HUES6 (cell line): ENCODE results near the gene B4GALT2.

Experiments
- H3K27ac ChIP-seq: 2 replicates; pipeline ENCODE4 v1.7.0; 2013; ENCODE audit warnings: low read depth, mild to moderate bottlenecking, low read length, inconsistent platforms
- H3K27me3 ChIP-seq: 2 replicates; pipeline ENCODE4 v1.6.1; 2013; ENCODE audit warnings: low read length; ENCODE audit not compliant: control insufficient read depth, insufficient read depth
- H3K36me3 ChIP-seq: 2 replicates; pipeline ENCODE4 v1.6.1; 2013; ENCODE audit warnings: low read length; ENCODE audit not compliant: control insufficient read depth, insufficient read depth
- H3K4me1 ChIP-seq: 2 replicates; pipeline ENCODE4 v1.6.1; 2013; ENCODE audit warnings: low read length; ENCODE audit not compliant: control insufficient read depth, insufficient read depth
- H3K4me3 ChIP-seq: 2 replicates; pipeline ENCODE4 v1.5.1; 2013; ENCODE audit warnings: low read depth, low read length
- H3K9ac ChIP-seq: one replicate; pipeline ENCODE4 v1.6.1; 2013; ENCODE audit warnings: mild to moderate bottlenecking, low read length
- H3K9me3 ChIP-seq: 2 replicates; pipeline ENCODE4 v1.6.1; 2013; ENCODE audit warnings: low read depth, low read length; ENCODE audit not compliant: control insufficient read depth, insufficient read depth

The B4GALT2 gene

DNA sequence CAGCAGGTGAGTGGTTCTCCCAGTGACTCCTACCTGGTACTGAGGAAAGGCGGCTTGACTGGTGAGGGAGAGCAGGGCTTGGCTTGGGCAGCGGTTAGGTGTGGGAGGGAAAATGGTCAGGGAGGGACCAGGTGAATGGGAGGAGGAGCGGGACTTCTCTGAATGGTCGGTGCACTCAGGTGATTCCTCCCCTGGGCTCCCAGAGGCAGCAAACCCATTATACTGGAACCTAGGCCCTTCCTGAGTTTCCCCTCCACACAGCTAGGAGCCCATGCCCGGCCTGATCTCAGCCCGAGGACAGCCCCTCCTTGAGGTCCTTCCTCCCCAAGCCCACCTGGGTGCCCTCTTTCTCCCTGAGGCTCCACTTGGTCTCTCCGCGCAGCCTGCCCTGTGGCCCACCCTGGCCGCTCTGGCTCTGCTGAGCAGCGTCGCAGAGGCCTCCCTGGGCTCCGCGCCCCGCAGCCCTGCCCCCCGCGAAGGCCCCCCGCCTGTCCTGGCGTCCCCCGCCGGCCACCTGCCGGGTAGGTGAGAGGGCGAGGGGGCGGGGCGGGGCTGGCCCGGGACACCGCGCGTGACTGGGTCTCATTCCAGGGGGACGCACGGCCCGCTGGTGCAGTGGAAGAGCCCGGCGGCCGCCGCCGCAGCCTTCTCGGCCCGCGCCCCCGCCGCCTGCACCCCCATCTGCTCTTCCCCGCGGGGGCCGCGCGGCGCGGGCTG, 43.1 kb upstream of the B4GALT2 start:
- H3K9me3 ChIP-seq: no peaks in the 10 kb centered on the region
- H3K4me3 ChIP-seq: peak overlapping the region; percentile 57
- H3K36me3 ChIP-seq: no peaks in the 10 kb centered on the region
- H3K27ac ChIP-seq: no peak overlapping the region
- peaks cover 32% of the 10 kb centered on the region for H3K27me3 ChIP-seq
- peak overlapping the region; percentile 1 for H3K9ac ChIP-seq
- H3K4me1 ChIP-seq: peaks cover 44% of the 10 kb centered on the region

DNA sequence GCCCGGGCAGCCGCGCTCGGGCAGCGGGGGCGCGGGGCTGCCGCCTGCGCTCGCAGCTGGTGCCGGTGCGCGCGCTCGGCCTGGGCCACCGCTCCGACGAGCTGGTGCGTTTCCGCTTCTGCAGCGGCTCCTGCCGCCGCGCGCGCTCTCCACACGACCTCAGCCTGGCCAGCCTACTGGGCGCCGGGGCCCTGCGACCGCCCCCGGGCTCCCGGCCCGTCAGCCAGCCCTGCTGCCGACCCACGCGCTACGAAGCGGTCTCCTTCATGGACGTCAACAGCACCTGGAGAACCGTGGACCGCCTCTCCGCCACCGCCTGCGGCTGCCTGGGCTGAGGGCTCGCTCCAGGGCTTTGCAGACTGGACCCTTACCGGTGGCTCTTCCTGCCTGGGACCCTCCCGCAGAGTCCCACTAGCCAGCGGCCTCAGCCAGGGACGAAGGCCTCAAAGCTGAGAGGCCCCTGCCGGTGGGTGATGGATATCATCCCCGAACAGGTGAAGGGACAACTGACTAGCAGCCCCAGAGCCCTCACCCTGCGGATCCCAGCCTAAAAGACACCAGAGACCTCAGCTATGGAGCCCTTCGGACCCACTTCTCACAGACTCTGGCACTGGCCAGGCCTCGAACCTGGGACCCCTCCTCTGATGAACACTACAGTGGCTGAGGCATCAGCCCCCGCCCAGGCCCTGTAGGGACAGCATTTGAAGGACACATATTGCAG, 42.4 kb upstream of the B4GALT2 start:
- Histone ChIP-seq H3K9me3 (no peaks in the 10 kb centered on the region), H3K36me3 (no peaks in the 10 kb centered on the region), H3K4me1 (peaks cover 37% of the 10 kb centered on the region), H3K27ac (no peak overlapping the region), H3K27me3 (peaks cover 32% of the 10 kb centered on the region), H3K9ac (no peak overlapping the region), H3K4me3 (peak overlapping the region; percentile 57)

DNA sequence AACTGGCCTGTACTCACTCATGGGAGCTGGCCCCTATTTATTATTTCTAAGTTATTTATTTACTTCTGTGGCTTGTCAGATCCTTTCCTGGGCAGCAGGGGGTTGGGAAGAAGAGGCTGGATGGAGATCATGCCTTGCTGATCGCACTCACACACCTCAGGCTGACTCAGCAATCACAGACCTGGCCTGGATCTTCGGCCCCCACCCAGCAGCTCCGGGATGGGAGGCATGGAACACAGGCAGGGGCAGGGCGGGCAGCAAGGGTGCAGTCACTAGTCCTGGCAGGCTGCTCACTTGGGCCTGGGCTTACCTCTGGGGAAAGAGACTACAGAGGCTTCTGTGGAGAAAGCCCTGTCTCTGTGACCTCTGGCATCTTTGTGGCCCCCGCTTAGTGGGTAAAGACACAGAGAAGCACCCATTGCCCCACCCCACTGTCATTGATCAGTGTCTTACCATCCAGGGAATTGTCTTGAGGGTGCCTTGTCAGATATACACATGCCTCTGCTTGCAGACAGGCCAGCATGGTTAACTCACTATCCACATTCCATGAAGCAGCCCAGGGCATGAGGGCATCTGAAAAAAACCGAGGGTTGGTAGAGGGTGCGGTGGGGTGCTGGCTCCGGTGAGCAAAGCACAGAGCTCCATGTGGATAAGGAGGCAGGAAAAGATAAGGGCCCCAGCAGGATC, 41.7 kb upstream of the B4GALT2 start:
- Histone ChIP-seq H3K36me3 (no peaks in the 10 kb centered on the region), H3K27me3 (peaks cover 27% of the 10 kb centered on the region), H3K9ac (no peak overlapping the region), H3K4me1 (peaks cover 37% of the 10 kb centered on the region), H3K27ac (no peak overlapping the region), H3K9me3 (no peaks in the 10 kb centered on the region), H3K4me3 (no peak overlapping the region)

DNA sequence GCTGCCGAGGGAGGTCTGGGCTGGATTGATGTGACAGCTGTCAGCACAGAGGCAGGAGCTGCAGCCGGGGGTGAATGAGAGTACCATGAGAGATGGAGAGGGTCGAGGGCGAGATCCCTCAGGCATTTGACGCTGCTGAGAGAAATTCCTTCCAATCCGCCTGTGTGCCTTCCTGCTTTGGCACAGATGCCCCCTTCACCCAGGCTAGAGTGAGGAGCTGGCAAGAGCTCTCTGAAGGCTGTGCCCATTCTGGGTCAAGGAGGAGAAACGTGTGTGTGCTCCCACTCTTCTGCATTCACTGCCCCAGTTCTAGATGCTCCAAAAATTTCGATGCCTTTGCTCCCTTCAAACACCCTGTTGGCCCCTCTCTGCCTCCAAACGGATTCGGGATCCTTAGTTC, 40.6 kb upstream of the B4GALT2 start:
- Histone ChIP-seq H3K27me3 (peaks cover 20% of the 10 kb centered on the region; the same call in 1 of the 2 replicates), H3K27ac (no peak overlapping the region), H3K36me3 (no peaks in the 10 kb centered on the region), H3K9ac (no peak overlapping the region), H3K4me3 (no peak overlapping the region), H3K9me3 (no peaks in the 10 kb centered on the region), H3K4me1 (peaks cover 28% of the 10 kb centered on the region)

DNA sequence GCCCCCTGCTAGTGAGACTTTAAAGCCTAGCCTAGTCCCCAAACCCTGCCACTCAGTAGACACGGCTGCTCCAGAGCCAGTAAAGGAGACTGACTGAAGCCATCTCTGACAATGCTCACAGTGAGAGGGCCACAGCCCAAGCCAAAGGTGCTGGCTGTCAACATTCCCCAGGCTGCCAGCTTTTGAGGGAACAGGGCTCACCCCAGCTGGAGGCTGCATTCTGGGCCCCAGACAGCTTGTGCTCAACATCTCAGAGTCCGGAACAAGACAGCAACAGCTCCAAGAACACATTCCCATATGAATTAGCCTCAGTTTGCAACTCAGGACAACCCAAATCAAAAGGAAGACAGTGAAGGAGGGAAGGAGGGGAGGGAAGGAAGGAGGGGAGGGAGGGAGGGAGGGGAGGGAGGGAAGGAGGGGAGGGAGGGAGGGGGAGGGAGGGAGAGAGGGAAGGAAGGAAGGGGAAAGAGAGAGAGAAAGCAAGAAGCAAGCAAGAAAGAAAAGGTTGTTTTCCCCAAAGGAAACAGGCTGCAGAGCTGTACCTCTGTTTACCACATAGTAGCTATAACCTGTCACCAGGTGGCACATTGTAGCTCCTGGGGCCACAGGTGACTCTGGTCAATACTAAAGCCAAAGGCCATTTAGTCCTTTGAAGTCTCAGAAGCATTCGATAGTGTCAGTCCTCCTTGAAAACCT, 40.0 kb upstream of the B4GALT2 start:
- Histone ChIP-seq H3K9me3 (no peaks in the 10 kb centered on the region), H3K27me3 (peaks cover 20% of the 10 kb centered on the region; the same call in 1 of the 2 replicates), H3K4me1 (peaks cover 24% of the 10 kb centered on the region), H3K36me3 (no peaks in the 10 kb centered on the region), H3K27ac (no peak overlapping the region), H3K4me3 (no peak overlapping the region), H3K9ac (no peak overlapping the region)

DNA sequence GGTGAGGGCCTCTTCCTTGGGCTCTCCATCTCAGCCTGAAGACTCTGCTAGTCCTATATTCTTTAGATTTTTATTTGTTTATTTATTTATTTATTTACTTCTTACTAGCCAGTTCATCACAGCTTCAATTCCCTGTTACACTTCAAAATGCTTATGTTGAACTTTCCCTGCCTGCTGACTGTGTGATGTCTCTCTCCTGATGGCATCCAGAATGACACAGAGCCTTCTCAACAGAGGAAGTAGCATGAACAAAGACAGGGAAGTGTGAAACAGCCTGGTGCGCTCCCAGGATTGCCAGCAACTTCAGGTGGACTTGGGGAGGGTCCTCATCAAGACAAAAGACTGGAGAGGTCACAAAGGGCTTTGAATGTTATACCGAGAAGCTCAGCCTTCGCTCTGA, 36.6 kb upstream of the B4GALT2 start:
- no peak overlapping the region for H3K9ac ChIP-seq
- no peaks in the 10 kb centered on the region for H3K36me3 ChIP-seq
- no peak overlapping the region for H3K27ac ChIP-seq
- H3K9me3 ChIP-seq: no peaks in the 10 kb centered on the region
- H3K27me3 ChIP-seq: peaks cover 6% of the 10 kb centered on the region; the same call in 1 of the 2 replicates
- no peak overlapping the region for H3K4me3 ChIP-seq
- H3K4me1 ChIP-seq: peaks cover 11% of the 10 kb centered on the region

DNA sequence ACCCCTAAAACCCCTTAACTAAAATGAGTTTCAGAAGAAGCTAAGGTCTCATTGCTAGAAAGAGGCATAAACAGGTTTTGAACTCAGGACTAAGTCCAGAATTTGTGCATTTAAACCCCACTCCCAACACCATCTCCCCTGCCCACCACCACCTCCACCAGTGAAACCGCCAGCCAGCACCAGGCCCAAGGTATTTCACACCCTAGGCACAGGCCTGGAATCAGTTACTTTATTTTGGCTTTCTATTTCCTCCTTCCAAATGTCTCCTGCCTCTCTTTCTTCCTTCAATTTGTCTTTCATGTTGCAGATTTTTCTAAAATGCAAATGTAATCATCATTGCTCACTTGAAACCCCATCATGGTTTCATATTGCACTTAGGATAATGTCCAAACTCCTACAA, 34.1 kb upstream of the B4GALT2 start:
- Histone ChIP-seq H3K4me3 (no peak overlapping the region), H3K9me3 (no peaks in the 10 kb centered on the region), H3K9ac (no peak overlapping the region)

DNA sequence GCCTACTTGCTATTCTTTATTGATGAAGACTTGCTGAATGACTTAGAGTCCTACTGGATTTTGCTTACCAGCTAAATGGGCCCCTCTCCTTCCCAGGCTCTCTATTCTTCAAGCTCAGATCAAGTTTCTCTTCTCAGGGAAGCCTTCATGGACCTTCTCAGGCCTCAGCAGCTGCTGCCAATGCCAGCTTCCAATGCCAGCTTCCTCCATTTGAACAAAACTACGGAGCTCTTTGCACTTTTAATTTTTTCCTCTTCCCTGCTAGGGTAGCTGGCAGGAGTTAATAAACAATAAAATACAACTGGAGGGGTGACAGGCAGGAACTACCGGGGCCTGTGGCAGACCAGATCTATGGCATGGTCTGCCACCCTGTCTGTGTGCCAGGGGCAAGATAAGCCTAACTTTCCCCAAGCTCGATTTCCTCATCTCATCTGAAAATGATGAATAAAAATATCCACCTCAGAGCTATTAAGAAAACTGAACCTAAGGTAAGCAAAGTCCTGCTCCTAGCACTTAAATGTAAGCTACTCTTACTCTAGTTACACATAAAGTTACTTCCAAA, 33.3 kb upstream of the B4GALT2 start:
- 0 out of 2 replicates have a peak, but pooled peaks cover 2% of the 10 kb centered on the region for H3K27me3 ChIP-seq
- H3K36me3 ChIP-seq: peaks cover 12% of the 10 kb centered on the region; the same call in 1 of the 2 replicates
- H3K4me1 ChIP-seq: peaks cover 9% of the 10 kb centered on the region
- H3K9me3 ChIP-seq: no peaks in the 10 kb centered on the region
- no peak overlapping the region for H3K27ac ChIP-seq
- peak overlapping the region; percentile 99 for H3K9ac ChIP-seq
- peak overlapping the region; percentile 87 for H3K4me3 ChIP-seq

More for the DNA sequence above, 34.1 kb upstream of the B4GALT2 start:
- H3K4me1 ChIP-seq: peaks cover 9% of the 10 kb centered on the region
- H3K27me3 ChIP-seq: 0 out of 2 replicates have a peak, but pooled peaks cover 2% of the 10 kb centered on the region
- no peak overlapping the region for H3K27ac ChIP-seq
- peaks cover 4% of the 10 kb centered on the region; the same call in 1 of the 2 replicates for H3K36me3 ChIP-seq

DNA sequence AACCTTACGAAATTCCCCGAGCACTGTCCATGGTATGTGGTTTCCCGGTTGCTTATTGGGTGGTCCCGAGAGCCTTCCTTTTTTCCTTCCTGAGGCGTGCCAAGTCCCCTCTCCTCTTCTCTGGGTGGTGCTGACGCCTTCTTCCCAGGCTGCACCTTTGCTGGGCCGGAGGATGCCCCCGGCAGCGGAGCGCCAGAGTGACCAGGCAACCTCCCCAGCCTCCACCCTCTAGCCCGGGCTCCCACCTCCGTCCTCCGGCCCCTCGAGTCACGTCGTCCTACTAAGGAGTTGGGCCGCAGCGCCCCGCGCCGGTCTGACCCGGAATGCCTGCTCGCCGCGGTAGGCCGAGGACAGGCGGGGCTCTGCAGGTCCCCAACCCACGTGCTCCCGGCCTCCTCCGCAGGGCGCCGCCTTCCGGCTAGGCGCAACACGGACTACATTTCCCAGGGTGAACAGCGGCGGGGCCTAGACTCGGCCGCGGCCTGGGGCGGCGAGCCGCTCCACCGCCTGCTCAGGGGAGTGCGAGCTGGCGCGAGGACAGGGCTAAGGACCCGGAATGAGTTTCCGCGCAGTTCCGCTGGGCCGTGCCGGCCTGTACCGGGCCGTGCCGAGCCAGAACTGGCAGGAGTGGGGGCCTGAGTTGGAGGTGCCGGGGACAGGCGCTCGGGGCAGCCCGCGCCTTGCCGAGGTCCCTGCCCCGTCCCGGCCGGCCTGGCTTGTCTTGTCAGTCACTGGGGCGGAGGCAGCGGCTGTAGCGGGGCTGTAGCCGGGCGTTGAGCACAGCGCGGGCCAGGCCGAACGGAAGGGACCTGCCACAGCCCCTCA, 32.6 kb upstream of the B4GALT2 start, which contains the start of gene IPO13:
Gene IPO13 (plus strand): TSS at position 715 of the 825 bp plus-strand sequence. CDS start 651 bp downstream, outside the sequence.
- no peaks in the 10 kb centered on the region for H3K9me3 ChIP-seq
- 0 out of 2 replicates have a peak, but pooled peaks cover 2% of the 10 kb centered on the region for H3K27me3 ChIP-seq
- H3K4me1 ChIP-seq: peaks cover 9% of the 10 kb centered on the region
- H3K27ac ChIP-seq: peak within 1 kb of the TSS; percentile 100
- peak within 1 kb of the TSS; percentile 87 for H3K4me3 ChIP-seq
- H3K36me3 ChIP-seq: peaks cover 12% of the 10 kb centered on the region; the same call in 1 of the 2 replicates
- peak within 1 kb of the TSS; percentile 99 for H3K9ac ChIP-seq
